ENCODE results near the gene LIPA.

DNA sequence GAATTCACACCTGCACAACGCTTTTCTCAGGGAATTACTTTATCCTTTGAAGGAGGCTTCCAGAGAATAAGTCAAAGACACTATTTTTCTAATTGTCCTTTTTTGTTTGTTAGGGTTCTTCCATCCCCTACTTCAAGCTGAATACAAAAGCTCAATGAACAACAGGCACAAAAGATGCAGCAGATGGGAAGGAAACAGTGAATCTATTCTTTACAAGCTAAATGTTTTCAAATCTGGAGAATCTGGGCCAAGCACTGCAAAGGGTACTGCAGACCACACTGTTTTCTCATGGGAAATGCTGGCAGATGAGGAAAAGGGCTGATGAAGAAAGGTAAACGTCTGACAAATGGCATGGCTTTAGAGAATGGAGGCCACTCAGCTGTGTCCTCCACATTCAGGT, 18.5 kb downstream of the LIPA start:
- TF ChIP-seq, protein P1, sequence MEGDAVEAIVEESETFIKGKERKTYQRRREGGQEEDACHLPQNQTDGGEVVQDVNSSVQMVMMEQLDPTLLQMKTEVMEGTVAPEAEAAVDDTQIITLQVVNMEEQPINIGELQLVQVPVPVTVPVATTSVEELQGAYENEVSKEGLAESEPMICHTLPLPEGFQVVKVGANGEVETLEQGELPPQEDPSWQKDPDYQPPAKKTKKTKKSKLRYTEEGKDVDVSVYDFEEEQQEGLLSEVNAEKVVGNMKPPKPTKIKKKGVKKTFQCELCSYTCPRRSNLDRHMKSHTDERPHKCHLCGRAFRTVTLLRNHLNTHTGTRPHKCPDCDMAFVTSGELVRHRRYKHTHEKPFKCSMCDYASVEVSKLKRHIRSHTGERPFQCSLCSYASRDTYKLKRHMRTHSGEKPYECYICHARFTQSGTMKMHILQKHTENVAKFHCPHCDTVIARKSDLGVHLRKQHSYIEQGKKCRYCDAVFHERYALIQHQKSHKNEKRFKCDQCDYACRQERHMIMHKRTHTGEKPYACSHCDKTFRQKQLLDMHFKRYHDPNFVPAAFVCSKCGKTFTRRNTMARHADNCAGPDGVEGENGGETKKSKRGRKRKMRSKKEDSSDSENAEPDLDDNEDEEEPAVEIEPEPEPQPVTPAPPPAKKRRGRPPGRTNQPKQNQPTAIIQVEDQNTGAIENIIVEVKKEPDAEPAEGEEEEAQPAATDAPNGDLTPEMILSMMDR (conservative IDR thresholded peaks at IDR 0.05): no peak
- TF ChIP-seq EZH2 (IDR thresholded peaks at IDR 0.05; ENCODE audit: low read depth): no peak
